ENCODE data around the gene CFAP46.
"Not testable (repeated sequence)": the region's sequence is repeated elsewhere in the genome, so short reads cannot be mapped to it uniquely, and the experiment has no call there.

CFAP46 gene

GRCh38 chr10:132973903-132974241 is 31.5 kb upstream of the CFAP46 start:
- H3K9ac ChIP-seq (ENCODE audit: low read depth, low read length), result no peak overlapping the region
- no peaks in the 10 kb centered on the region for H3K9me3 ChIP-seq (ENCODE audit: control insufficient read depth, insufficient read depth, low read length)
- no peaks in the 10 kb centered on the region for H3K36me3 ChIP-seq (ENCODE audit: insufficient read depth, low read length)
- peaks cover 3% of the 10 kb centered on the region; the same call in 1 of the 2 replicates for H3K4me1 ChIP-seq (ENCODE audit: insufficient read depth, low read length)

DNA sequence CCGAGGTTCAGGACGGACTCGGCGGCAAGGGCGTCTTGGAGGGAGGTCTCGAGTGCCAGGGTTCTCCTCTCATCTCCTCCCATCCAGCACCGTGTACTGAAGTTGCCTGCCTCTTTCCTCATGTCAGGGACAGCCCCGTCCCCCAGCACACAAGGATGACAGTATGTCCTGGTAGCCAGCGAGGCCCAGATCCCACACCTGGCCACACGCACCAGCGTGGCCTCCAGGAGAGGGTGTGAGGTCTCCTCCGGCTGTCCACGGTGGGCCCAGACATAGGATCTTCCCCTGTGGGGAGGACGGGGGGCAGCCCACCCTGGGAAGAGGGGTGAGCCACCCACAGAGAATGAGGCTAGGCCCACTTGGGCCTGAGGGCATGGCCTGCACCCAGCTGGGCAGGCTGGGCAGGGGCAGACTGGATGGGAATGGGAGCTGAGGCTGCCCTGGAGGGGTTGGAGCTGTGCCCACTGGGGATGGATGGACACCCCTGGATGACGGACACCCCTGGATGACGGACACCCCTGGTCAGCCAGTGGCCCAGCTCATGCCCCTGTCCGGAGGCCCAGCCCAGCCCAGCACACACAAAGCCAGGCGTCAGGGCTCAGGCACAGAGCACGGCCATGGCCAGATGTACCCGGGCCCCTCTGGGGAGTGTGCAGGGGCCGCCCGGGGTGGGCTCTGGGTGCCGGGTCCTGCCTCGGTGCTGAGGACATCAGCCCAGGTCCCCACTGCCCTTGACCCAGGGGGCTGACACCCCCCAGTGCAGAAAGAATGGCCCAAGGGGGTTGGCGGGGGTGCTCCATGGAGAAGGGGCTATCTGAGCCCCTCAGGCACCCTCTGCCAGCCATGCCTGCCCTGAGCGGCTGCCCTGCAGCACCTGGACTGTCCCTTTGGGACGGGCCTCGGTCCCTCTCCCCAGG is 30.9 kb upstream of the CFAP46 start:
- Histone ChIP-seq H3K36me3 (ENCODE audit: insufficient read depth, low read length) (no peaks in the 10 kb centered on the region), H3K4me1 (ENCODE audit: insufficient read depth, low read length) (peaks cover 3% of the 10 kb centered on the region; the same call in 1 of the 2 replicates), H3K9me3 (ENCODE audit: control insufficient read depth, insufficient read depth, low read length) (no peaks in the 10 kb centered on the region), H3K9ac (ENCODE audit: low read depth, low read length) (no peak overlapping the region)

DNA sequence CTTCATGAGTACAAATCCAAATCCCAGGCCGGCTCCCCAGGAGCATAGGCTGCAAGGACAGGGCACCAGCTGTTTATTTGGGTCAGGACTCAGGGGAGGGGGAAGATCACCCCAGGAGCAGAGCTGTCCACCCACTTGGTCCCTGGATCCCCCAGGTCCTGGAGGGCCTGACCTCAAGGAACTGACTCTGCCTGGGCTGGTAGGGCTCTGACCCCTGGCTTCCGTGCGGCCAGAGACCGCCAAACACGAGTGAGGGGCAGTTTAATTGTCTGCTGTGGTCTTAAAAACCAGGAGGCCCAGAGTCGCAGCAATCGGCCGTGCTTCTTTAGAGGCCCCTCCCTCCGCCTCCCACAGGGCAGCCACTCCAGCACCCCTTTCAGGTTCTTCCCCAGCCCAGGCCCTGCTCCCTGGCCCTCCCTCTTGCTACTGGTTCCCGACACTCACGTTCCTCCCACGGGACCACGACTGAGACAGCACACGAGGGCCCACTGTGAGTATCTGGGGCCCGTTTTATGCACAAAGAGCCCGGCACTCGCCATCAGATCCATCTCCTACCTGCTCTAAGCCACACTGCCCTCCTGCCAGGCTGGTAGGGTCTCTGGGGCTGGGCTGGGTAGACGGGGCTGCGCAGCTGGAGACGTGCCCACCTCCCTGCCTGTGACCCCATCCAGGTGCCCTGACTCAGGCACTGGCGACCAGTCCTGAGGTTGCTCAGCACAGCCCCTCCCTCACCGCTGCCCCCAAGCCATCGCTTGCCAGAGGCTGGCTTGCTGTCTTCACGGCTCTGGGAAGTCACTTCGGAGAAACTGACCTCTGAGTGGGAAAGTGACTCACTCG is 30.0 kb upstream of the CFAP46 start:
- Histone ChIP-seq H3K9ac (ENCODE audit: low read depth, low read length) (no peak overlapping the region), H3K4me1 (ENCODE audit: insufficient read depth, low read length) (peaks cover 3% of the 10 kb centered on the region; the same call in 1 of the 2 replicates), H3K9me3 (ENCODE audit: control insufficient read depth, insufficient read depth, low read length) (no peaks in the 10 kb centered on the region), H3K36me3 (ENCODE audit: insufficient read depth, low read length) (no peaks in the 10 kb centered on the region)

GRCh38 chr10:132971448-132972148 is 29.2 kb upstream of the CFAP46 start:
- Histone ChIP-seq H3K4me1 (ENCODE audit: insufficient read depth, low read length) (peaks cover 3% of the 10 kb centered on the region; the same call in 1 of the 2 replicates), H3K9ac (ENCODE audit: low read depth, low read length) (no peak overlapping the region; the same call in 1 of the 2 replicates)

DNA sequence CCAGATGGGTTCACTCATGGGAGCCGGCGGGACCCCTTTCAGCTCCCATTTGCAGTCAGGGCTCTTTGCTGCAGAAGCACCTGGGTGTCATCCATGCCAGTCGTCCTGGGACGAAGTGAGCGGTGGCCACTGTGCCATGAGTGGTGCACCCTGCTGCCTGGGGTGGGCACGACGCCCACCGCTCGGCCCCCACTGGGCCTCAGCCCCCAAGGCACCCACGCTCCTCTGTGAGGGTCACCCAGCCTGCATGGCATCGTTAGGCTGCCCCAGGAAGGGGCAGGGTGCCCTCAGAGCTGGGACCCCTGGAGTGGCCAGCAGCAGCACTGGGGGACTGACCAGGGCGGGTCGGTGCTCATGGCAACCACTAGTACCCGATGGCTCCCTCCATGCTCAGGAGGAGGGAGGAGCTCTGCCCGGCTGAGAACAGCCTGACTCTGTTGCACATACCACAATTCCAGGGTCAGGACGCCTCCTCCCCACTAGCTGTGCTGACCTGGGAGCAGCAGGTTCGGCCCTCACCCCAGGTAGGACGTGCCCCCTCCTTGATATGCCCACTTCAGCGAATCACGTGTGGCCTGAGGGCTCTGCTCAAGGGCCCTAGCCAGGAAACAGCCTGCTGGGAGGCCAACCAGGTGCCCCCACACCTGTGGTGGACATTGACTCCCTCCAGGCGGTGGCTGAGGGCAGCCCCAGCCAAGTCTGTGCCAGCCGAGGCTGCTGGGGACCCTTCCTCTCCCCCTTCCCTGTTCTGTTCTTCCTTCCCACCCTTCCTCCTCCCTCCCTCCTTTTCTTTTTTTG is 28.5 kb upstream of the CFAP46 start:
- no peaks in the 10 kb centered on the region for H3K9me3 ChIP-seq (ENCODE audit: control insufficient read depth, insufficient read depth, low read length)
- H3K36me3 ChIP-seq (ENCODE audit: insufficient read depth, low read length), result no peaks in the 10 kb centered on the region
- peaks cover 3% of the 10 kb centered on the region; the same call in 1 of the 2 replicates for H3K4me1 ChIP-seq (ENCODE audit: insufficient read depth, low read length)
- no peak overlapping the region for H3K9ac ChIP-seq (ENCODE audit: low read depth, low read length)

More at GRCh38 chr10:132971448-132972148, 29.2 kb upstream of the CFAP46 start:
- Histone ChIP-seq H3K36me3 (ENCODE audit: insufficient read depth, low read length) (no peaks in the 10 kb centered on the region), H3K9me3 (ENCODE audit: control insufficient read depth, insufficient read depth, low read length) (no peaks in the 10 kb centered on the region)

- H3K9me3 ChIP-seq (ENCODE audit: control insufficient read depth, insufficient read depth, low read length), result no peaks in the 10 kb centered on the region
Measured at GRCh38 chr10:132967540-132967939, 25.2 kb upstream of the CFAP46 start.

GRCh38 chr10:132965411-132966057 is 23.2 kb upstream of the CFAP46 start:
- no peaks in the 10 kb centered on the region for H3K36me3 ChIP-seq (ENCODE audit: insufficient read depth, low read length)
- H3K4me1 ChIP-seq (ENCODE audit: insufficient read depth, low read length), result peaks cover 3% of the 10 kb centered on the region; the same call in 1 of the 2 replicates
- no peak overlapping the region for H3K9ac ChIP-seq (ENCODE audit: low read depth, low read length)
- no peaks in the 10 kb centered on the region for H3K9me3 ChIP-seq (ENCODE audit: control insufficient read depth, insufficient read depth, low read length)

More at GRCh38 chr10:132967540-132967939, 25.2 kb upstream of the CFAP46 start:
- Histone ChIP-seq H3K9ac (ENCODE audit: low read depth, low read length) (no peak overlapping the region), H3K4me1 (ENCODE audit: insufficient read depth, low read length) (peaks cover 5% of the 10 kb centered on the region; the same call in 1 of the 2 replicates), H3K36me3 (ENCODE audit: insufficient read depth, low read length) (no peaks in the 10 kb centered on the region)

DNA sequence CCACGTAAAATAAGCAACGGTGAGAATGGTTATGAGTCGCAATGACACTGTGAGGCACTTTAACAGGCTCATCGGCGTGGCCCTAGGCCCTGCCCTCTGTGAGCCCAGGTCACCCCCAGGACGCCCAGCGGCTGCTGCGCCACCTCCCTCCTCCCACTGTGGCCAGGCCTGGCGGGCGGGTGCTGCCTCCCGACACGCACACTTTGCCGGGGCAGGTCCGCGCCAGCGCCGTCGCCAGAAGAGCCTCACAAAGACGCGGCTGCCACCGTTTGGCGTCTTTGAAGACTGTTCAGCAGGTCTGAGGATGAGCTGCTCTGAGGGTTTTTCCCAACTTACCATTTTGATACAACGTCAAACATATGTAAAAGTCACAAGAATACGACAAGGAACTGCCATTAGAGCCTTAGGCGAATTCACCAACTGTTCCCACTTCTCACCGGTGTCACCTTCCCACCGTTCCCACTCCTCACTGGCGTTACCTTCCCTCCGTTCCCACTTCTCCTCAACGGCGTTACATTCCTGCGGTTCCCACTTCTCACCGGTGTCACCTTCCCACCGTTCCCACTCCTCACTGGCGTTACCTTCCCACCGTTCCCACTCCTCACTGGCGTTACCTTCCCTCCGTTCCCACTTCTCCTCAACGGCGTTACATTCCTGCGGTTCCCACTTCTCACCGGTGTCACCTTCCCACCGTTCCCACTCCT is 22.5 kb upstream of the CFAP46 start:
- not testable (repeated sequence) for H3K4me1 ChIP-seq (ENCODE audit: insufficient read depth, low read length); H3K9me3 ChIP-seq (ENCODE audit: control insufficient read depth, insufficient read depth, low read length); H3K36me3 ChIP-seq (ENCODE audit: insufficient read depth, low read length); H3K9ac ChIP-seq (ENCODE audit: low read depth, low read length)

- Histone ChIP-seq H3K36me3 (ENCODE audit: insufficient read depth, low read length) (no peaks in the 10 kb centered on the region), H3K4me1 (ENCODE audit: insufficient read depth, low read length) (peaks cover 3% of the 10 kb centered on the region; the same call in 1 of the 2 replicates), H3K9ac (ENCODE audit: low read depth, low read length) (no peak overlapping the region)
Measured at GRCh38 chr10:132964231-132964630, 21.9 kb upstream of the CFAP46 start.

GRCh38 chr10:132963430-132963960 is 21.1 kb upstream of the CFAP46 start:
- H3K9ac ChIP-seq (ENCODE audit: low read depth, low read length), result no peak overlapping the region
- peaks cover 3% of the 10 kb centered on the region; the same call in 1 of the 2 replicates for H3K4me1 ChIP-seq (ENCODE audit: insufficient read depth, low read length)
- H3K9me3 ChIP-seq (ENCODE audit: control insufficient read depth, insufficient read depth, low read length), result no peaks in the 10 kb centered on the region
- no peaks in the 10 kb centered on the region for H3K36me3 ChIP-seq (ENCODE audit: insufficient read depth, low read length)

More at GRCh38 chr10:132964231-132964630, 21.9 kb upstream of the CFAP46 start:
- no peaks in the 10 kb centered on the region for H3K9me3 ChIP-seq (ENCODE audit: control insufficient read depth, insufficient read depth, low read length)

DNA sequence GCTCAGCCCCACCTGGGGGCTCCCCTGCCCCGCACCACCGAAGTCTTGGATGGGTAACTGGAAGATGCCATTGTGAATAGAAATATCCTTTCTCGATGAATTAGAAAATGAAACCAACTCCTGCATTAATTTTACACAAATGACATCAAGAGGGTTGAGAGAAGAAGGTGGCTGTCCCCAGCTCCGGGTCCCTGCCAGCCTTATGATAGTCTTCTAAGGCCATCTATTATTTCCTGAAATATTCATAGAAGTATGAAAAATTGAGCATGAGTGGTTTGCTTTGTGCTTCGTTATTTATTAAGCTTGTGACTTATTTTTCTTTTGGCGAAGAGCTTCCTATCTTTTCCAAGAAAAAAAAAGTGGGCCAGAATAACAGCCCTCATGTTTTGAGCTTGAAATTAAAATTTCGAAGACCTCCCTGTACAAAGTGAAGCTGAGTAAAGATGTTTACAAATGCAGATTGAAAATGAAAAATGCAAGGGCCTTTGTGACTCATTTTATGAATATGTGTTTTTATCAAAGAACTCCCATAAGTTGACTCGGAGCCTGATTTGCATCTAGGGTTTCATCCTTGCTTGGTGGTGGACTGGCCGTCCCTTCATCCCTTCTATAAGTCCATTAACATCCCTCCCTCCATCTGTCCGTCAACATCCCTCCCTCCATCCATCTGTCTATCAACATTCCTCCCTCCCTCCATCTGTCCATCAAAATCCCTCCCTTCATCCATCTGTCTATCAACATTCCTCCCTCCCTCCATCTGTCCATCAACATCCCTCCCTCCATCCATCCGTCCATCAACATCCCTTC is 20.5 kb upstream of the CFAP46 start:
- Histone ChIP-seq H3K9me3 (ENCODE audit: control insufficient read depth, insufficient read depth, low read length) (no peaks in the 10 kb centered on the region), H3K4me1 (ENCODE audit: insufficient read depth, low read length) (peaks cover 3% of the 10 kb centered on the region; the same call in 1 of the 2 replicates), H3K9ac (ENCODE audit: low read depth, low read length) (peak overlapping the region; percentile 44), H3K36me3 (ENCODE audit: insufficient read depth, low read length) (no peaks in the 10 kb centered on the region)
